Muscle of arm (tissue), 12 donors: ENCODE results near the gene SERPINA5. TPM values are rescaled to one million over a fixed set of nuclear protein-coding genes. Genes with fewer than 3 reads are reported as not detected.
"Not testable (repeated sequence)": the region's sequence is repeated elsewhere in the genome, so short reads cannot be mapped to it uniquely, and the experiment has no call there.

Experiments
- DNase-seq: peaks from one replicate; pipeline ENCODE4 v3.0.0-alpha.2; 2013
- polyA plus RNA-seq, 12 donors: library from polyadenylated mRNA; unstranded; fragments of 120-200 nt; gene quantifications; one replicate each; pipeline ENCODE4 v1.2.1, GENCODE V29; 2013; ENCODE audit not compliant: insufficient read length in 12 of 12

Gene SERPINA5
- polyA plus RNA-seq, 12 donors: 0.10 to 3.0 (median 0.27) TPM; not detected in 4

DNA sequence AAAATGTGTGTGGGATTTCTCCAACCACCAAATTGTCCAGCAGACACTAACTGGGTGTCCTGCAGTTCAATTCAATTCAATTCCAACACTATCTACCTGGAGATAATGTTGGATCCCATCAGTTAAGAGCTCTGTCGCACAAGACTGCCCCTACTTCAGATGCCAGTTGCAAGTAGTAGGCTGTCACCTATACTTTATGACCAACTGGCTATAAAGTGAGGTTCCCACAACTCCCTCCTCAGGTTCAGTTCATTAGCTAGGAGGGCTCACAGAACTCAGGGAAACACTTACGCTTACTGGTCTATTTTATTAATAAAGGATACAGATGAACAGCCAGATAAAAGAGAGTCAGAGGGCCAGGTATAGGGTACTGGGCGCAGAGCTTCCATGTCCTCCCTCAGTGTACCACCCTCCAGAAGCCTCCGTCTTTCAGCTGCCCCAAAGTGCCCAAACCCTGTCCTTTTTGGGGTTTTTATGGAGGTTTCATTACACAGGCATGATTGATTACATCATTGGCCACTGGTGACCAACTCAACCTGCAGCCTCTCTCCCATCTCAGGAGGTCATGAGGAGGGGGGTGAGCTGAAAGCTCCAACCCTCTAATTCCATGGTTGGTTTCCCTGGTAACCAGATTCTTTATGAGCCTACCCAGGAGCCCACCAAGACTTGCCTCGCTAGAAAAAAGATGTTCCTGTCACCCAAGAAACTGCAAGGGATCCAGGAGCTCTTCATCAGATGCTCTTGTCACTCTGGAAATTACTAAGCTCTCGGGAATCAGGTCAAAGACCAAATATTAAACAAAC is 7.5 kb upstream of the SERPINA5 start:
- no peak for DNase-seq

DNA sequence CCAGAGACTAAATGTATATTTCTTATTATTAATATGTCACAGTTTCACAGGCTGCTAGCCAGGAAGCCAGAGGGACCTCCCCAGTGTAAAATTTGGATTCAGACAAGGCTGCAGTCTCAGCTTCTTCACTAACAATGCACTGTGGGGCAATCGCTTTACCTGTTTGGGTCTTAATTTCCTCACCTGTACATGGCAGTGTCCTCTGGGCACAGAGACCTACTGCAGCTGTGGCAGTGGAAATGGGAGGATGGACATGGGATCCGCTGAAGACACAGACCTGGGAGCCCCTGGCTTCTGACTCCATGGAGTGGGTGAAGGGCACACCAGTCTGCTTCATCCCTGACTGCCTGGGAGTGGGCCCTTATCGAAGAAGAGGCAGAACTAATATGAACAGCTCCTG is 6.9 kb upstream of the SERPINA5 start:
- DNase-seq: no peak

GRCh38 chr14:94575730-94576585 is 5.3 kb upstream of the SERPINA5 start:
- no peak for DNase-seq

DNA sequence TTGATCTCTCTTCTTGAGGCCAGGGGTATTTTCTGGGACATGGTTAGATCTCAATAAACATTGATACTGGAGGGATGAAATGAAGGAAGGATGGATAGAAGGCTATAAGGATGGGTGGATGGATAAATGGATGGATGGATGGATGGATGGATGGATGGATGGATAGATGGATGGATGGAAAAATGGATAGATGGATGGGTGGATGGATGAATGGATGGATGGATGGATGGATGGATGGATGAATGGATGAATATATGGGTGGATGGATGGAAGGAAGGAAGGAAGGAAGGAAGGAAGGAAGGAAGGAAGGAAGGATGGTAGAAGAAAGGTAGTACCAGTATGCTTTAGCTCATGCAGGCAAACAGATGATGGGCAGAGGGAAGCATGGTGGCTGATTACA is 3.8 kb upstream of the SERPINA5 start:
- DNase-seq: not testable (repeated sequence)

- no peak for DNase-seq
Measured at GRCh38 chr14:94578712-94579111, 2.5 kb upstream of the SERPINA5 start.

DNA sequence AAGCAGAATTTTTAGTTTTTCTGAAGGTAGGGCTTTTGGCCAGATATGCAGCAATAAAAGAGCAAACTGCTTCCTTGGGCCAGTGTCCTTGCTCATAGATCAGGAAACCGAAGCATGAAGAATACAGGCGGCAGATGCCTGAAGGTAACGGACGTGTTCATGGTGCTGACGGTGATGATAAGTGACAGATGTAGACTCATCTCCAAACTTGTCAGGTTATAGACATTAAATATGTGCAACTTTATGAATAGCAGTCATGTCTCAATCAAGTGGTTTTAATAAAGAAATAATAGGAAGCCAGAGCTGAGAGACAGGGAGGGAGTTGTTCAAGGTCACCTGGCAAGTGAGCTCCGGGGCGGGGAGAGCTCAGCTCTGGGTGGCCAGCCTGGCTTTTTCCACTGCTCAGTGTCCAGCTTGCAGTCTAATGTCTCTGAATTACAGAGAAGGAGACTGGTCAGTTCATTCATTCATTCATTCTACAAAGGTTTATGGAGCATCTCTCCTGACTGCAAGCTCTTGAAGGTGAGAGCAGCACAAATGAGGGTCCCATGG is 1.0 kb downstream of the SERPINA5 start:
- DNase-seq: no peak

DNA sequence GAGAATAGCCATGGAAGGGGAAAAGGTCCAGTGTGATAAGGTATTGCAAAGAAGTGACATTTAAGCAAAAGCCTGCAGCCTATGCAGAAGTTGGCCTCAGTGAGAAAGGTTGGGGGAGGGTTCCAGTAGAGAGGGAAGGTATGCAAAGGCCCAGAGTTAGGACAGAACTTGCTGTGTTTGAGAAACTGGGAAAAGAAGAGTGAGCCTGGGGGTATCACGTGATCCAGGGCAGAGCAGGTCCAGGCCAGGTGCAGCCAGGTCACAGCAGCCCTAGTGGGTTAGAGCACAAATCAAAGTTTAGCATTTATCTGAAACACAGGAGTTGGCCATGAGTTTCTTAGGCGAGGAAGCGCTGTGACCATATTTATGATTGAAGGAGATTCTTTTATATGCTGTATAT is 1.6 kb downstream of the SERPINA5 start:
- no peak for DNase-seq

DNA sequence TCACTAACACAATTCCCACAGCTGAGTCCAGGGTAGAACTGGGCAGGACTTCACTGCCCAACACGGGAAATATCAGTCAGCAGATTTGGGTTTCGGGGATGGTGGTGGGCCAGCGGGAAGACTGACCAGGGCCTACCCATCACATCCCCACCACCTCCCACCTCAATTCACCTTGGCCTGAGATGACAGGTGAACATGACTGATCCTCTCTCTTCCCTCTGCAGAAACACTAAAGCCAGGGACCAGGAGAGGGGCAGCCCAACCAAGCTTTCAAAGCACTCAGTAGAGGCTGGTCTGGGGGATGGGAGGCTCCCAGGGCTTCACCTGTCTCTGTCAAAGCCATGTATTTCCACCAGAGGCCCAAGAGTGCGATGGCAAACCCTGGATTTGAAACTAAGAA is 2.3 kb downstream of the SERPINA5 start:
- DNase-seq: no peak

DNA sequence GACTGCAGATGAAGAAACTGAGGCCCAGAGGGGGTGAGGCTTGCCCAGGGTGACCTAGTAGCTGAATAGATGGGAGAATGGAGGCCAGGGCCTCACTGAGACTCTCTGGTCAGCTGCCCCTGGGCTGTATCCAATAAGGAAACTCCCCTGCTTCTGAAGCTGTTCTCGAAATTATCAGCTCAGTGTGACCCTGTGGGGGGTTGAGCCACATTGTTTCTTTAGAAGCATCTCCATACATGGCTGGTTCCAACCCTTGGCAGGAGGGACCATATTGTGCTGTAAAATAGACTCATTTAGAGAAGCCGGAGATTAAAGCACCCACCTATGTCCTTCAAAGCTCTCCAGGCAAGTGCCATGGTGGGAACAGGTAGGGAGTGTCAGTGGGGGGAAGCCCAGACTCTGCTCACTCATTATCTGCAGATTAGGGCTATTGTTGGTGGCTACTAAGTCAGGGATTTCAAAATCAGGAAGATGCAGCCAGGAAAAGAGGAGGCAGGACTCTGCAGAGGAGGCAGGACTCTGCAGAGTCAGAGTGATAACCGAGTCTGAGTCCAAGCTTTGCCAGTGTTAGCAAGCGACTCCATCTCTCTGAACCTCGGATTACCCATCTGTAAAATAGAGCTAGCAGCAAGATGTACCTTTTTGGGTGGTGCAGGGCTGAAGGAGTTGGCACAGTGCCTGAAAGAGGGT is 3.5 kb downstream of the SERPINA5 start:
- no peak for DNase-seq

DNA sequence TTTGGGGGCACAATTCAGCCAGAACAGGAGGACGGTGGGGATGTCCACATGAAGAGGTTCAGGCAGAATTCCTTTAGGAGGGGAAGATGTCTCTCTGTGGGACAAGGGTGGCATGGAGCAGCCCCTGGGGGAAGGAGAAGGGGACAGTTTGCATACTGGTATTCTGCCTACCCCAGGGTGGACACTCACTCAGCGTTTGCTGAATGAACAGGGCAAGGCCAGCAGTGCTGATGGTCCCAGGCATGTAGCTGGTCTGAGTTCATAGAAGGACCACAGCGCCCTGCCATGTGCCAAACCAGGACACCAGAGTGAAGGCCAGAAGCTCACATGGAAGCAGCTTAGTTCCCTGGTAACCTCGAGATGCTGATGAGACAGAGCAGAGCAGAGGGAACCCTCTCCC is 5.4 kb downstream of the SERPINA5 start:
- DNase-seq: no peak

GRCh38 chr14:94588311-94588710 is 7.1 kb downstream of the SERPINA5 start:
- DNase-seq: no peak

- DNase-seq: no peak
Measured at GRCh38 chr14:94591073-94591472, 9.8 kb downstream of the SERPINA5 start.

DNA sequence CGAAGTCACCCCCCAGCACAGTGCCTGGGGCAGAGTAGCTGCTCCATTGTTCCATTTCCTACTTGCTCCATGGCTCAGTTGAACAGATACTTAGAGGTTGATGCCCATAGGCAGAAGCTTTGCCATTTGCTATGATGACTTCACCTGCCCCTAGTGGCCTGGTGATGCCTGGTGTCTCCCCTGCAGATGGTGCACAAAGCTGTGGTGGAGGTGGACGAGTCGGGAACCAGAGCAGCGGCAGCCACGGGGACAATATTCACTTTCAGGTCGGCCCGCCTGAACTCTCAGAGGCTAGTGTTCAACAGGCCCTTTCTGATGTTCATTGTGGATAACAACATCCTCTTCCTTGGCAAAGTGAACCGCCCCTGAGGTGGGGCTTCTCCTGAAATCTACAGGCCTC is 10.6 kb downstream of the SERPINA5 start:
- DNase-seq: no peak

DNA sequence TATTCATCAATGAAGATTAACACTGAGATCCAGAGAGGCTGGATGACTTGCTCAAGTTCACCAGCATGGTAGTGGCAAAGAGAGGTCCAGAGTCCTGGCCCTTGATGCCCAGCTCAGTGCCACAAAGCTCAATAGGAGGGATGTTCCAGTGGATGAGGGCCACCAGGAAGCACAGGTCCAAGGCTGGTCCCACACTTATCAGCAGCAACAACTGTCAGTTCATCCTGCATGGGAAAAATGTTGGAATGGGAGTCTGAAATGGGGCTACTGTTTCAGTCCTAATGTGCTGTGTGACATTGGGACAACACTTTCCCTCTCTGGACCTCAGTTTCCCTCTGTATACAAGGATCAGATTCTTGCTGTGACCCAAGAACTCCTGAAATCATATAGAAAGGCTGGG is 11.2 kb downstream of the SERPINA5 start:
- no peak for DNase-seq

DNA sequence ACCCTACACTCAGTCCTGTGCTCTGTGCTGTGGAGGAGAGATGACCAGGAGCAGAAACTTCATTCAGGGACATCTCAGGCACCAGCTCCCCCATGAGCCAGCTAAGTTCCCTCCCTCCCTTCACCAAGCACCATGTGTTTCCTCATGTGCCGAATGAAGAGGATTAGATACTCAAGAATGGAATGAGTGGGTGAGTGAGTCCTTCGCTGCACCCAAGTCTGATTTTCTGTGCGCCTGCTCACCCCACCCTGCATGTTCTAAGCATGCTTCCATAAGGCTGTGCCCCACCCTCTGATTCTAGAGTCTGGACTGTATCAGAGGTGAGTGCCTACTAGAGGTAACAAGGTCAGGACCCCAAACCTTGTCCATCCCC is 12.1 kb downstream of the SERPINA5 start:
- DNase-seq: no peak

DNA sequence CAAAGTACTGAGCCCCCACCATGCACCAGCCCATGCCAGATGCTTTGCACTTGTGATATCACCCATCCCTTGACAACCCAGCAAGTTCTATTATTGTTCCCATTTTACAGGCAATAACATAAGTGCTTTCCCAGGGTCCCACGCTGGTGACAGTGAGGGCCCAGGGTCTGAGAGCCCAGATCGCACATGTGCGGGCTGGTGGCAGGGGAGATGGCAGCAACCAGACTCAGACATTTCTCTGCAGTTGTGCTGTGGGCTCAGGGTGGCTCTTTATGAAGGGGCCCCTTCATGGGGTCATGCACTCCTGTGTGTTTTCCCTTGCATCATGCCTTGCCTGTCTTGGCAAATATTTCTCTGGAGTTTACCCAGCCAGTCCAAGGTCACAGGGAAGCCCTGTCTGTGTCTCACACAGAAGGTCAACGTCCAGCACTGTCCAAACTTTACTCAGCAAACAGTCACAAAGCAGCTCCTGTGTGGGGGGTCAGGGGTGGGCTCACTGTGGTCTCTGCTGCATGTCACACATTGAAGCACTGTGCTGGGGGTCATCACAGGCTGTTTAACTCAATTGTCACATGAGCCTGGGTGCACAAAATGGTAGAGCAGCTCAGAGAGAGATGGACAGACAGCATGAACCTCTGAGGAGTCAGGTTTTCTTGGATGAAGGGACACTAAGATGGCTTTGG is 12.7 kb downstream of the SERPINA5 start:
- DNase-seq: no peak

DNA sequence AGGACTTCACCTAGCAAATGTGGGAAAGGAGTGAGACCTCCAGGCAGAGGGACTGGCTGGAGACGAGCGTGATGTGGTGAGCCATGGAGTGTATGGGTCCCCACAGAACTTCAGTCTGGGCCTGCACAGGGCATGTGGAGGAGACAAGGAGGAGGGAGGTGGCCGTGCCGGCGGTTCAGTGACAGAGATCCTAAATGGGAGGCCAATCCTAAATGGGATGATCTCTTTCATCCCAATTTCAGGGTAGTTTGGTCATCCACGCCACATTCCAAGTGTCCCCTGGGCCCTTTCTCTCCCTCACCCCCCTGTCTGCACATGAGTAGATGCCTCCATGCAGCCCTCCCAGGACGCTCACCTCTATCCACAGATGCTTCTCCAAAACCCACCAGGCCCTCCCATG is 13.2 kb downstream of the SERPINA5 start:
- no peak for DNase-seq

DNA sequence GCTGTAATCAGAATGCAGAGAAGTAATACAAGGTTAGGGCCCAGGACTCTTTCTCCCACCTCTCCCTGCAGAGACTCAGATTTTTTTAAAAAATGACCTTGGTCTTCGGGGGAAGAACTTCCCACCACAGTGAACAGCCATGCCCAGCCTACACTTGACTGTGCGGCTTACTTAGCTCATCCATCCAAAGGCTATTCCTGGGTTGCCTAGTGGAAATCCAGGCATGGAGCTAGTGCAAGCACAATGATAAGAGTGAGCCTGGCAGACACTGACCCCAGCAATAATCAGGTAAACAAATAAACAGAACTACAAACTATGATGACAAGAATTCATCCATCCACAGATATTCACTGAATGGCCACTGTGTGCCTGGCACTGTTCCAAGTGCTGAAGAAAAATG is 14.7 kb downstream of the SERPINA5 start:
- no peak for DNase-seq

- DNase-seq: no peak
Measured at GRCh38 chr14:94596361-94596760, 15.1 kb downstream of the SERPINA5 start.

DNA sequence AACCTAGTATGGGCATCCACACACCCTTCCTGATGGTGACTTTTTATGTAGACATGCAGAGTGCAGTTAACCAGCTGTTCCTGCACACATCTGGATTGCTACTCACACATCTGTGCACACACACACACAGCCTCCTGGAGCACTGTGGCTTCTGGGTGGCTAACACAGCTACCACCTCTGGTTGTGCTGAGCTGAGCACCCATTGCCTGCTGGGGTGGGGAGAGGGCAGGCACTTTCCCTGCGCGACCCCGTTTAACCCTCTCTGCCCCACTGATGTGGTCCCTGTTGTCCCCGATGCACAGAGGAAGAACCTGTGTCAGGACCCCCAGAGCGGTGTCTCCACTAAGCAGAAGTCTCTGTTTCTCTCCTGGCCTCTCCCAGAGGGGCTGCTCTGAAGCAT is 16.6 kb downstream of the SERPINA5 start:
- DNase-seq: no peak

DNA sequence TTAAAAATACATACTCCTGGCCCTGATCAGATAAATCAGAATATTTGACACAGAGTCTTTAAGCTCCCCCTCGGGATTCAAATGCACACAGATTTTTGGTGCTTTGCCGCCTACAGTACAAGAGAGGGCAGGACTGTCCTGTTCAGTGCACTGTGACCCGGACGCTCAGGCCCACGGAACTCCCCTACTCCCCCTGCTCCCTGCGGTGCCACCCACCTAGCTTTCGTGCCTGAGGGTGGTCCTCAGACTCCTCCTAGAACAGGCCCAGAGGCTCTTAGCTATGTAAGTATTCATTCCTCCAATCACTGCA is 17.2 kb downstream of the SERPINA5 start:
- DNase-seq: no peak
